GM23248 (cell line): ENCODE measurements around the gene RNF8. TPM values are rescaled to one million over a fixed set of nuclear protein-coding genes. Genes with fewer than 3 reads are reported as not detected.

ENCODE experiments used
- DNase-seq: peaks from one replicate; pipeline ENCODE4 v3.0.0-alpha.2; 2015
- H2AFZ ChIP-seq: fragments of 200-600 bp; sonication (generic); 2 replicates; pipeline ENCODE4 v1.6.1; 2016; ENCODE audit warnings: antibody characterized with exemption
- H3F3A ChIP-seq: fragments of 200-600 bp; sonication (generic); 2 replicates; pipeline ENCODE4 v1.6.1; 2016; ENCODE audit warnings: mild to moderate bottlenecking, antibody characterized with exemption, mixed run types; ENCODE audit not compliant: insufficient read depth
- H3K27ac ChIP-seq: fragments of 200-600 bp; sonication (generic); 2 replicates; pipeline ENCODE4 v1.5.1; 2016; ENCODE audit warnings: mild to moderate bottlenecking
- H3K27me3 ChIP-seq: fragments of 200-600 bp; sonication (generic); replicated peaks from 2 replicates; pipeline ENCODE4 v1.6.1; 2016; ENCODE audit warnings: mild to moderate bottlenecking; ENCODE audit not compliant: insufficient read depth
- H3K36me3 ChIP-seq: fragments of 200-600 bp; sonication (generic); 2 replicates; pipeline ENCODE4 v1.6.1; 2016; ENCODE audit warnings: low read depth, mild to moderate bottlenecking
- H3K4me1 ChIP-seq: fragments of 200-600 bp; sonication (generic); 2 replicates; pipeline ENCODE4 v1.6.1; 2016; ENCODE audit warnings: mild to moderate bottlenecking; ENCODE audit not compliant: insufficient read depth
- H3K4me2 ChIP-seq: fragments of 200-600 bp; sonication (generic); one replicate; pipeline ENCODE4 v1.6.1; 2016; ENCODE audit warnings: mild to moderate bottlenecking; ENCODE audit not compliant: unreplicated experiment
- H3K4me3 ChIP-seq: fragments of 200-600 bp; sonication (generic); 2 replicates; pipeline ENCODE4 v1.5.1; 2016; ENCODE audit warnings: mild to moderate bottlenecking
- H3K79me2 ChIP-seq: fragments of 200-600 bp; sonication (generic); 2 replicates; pipeline ENCODE4 v1.6.1; 2016; ENCODE audit warnings: mild to moderate bottlenecking; ENCODE audit not compliant: insufficient read depth
- H3K9ac ChIP-seq: fragments of 200-600 bp; sonication (generic); 2 replicates; pipeline ENCODE4 v1.6.1; 2016; ENCODE audit warnings: mild to moderate bottlenecking
- H3K9me2 ChIP-seq: fragments of 200-600 bp; sonication (generic); 2 replicates; pipeline ENCODE4 v1.6.1; 2016; ENCODE audit warnings: mixed run types, mild to moderate bottlenecking, moderate library complexity; ENCODE audit not compliant: insufficient read depth
- H3K9me3 ChIP-seq: fragments of 200-600 bp; sonication (generic); one replicate; pipeline ENCODE4 v1.6.1; 2017; ENCODE audit warnings: low read depth
- H4K20me1 ChIP-seq: fragments of 200-600 bp; sonication (generic); 2 replicates; pipeline ENCODE4 v1.6.0; 2016; ENCODE audit not compliant: insufficient read depth
- EZH2 ChIP-seq: fragments of 200-600 bp; sonication (generic); IDR thresholded peaks from 2 replicates; pipeline ENCODE4 v1.6.1; 2018; ENCODE audit warnings: antibody characterized with exemption, mild to moderate bottlenecking; ENCODE audit not compliant: insufficient read depth, poor library complexity, severe bottlenecking
- EZH2phosphoT487 ChIP-seq: fragments of 200-600 bp; sonication (generic); IDR thresholded peaks from 2 replicates; pipeline ENCODE4 v1.6.1; 2018; ENCODE audit warnings: antibody characterized with exemption, moderate library complexity, mild to moderate bottlenecking, low read depth; ENCODE audit not compliant: insufficient read depth
- WGBS, 2 experiments: methylation state at CpG; one replicate each; pipeline ENCODE4 v1.1.6; 2015 to 2017; ENCODE audit warnings: low lambda C conversion rate in 2 of 2, low coverage in 1 of 2; ENCODE audit errors: missing lambda C conversion rate in 2 of 2; 5-methylcytosine and 5-hydroxymethylcytosine counted together
- in situ Hi-C: fragments of 300-500 bp; cut with MboI; formaldehyde crosslinking; loops from 2 replicates; pipeline ENCODE4 v1.15.0; 2020
- polyA plus RNA-seq: library from polyadenylated mRNA; unstranded; fragments of >200 nt; fragmentation: Nextera tagmentation; extraction: Ambion mirVana; gene quantifications from 2 replicates; pipeline ENCODE4 v1.2.1, GENCODE V29; 2016
- total RNA-seq: library from RNA; depleted of rRNA; stranded (reverse); fragments of >200 nt; shearing (Covaris generic); gene quantifications from 2 replicates; pipeline ENCODE4 v1.2.3, GENCODE V29; 2014

The RNF8 gene
- total and polyA plus RNA-seq, 2 experiments from 2014 or later: 19.3 to 34.2 TPM

- Histone ChIP-seq H3K9me2 (no peaks in the 10 kb centered on the region), H3K27ac (peak overlapping the region; percentile 81), H3K4me3 (peak overlapping the region; percentile 96), H3K9me3 (no peaks in the 10 kb centered on the region), H3K4me2 (peak overlapping the region; percentile 95), H4K20me1 (no peaks in the 10 kb centered on the region), H3K4me1 (0 out of 2 replicates have a peak, but pooled peaks cover 11% of the 10 kb centered on the region), H3K9ac (peak overlapping the region; percentile 97), H2AFZ (peak overlapping the region; percentile 100), H3F3A (no peaks in the 10 kb centered on the region), H3K79me2 (peaks cover 55% of the 10 kb centered on the region), H3K27me3 (no peaks in the 10 kb centered on the region), H3K36me3 (0 out of 2 replicates have a peak, but pooled peaks cover 12% of the 10 kb centered on the region)
- in situ Hi-C loops: no loop called here
- peak; percentile 58 for DNase-seq
- 4 to 5% methylated on average over 13 of the region's 13 CpGs for WGBS, 2 experiments
- TF ChIP-seq EZH2phosphoT487: no peak
- no peak for TF ChIP-seq EZH2
Observed at GRCh38 chr6:37433657-37434271, 80.0 kb downstream of the RNF8 start.

- Histone ChIP-seq H3K4me1 (0 out of 2 replicates have a peak, but pooled peaks cover 11% of the 10 kb centered on the region), H2AFZ (no peak overlapping the region), H3K9me2 (no peaks in the 10 kb centered on the region), H3K27me3 (no peaks in the 10 kb centered on the region), H3K36me3 (0 out of 2 replicates have a peak, but pooled peaks cover 20% of the 10 kb centered on the region), H3K79me2 (peaks cover 71% of the 10 kb centered on the region), H3K4me2 (no peak overlapping the region), H4K20me1 (no peaks in the 10 kb centered on the region), H3K27ac (no peak overlapping the region), H3K4me3 (no peak overlapping the region), H3F3A (no peaks in the 10 kb centered on the region), H3K9ac (no peak overlapping the region), H3K9me3 (no peaks in the 10 kb centered on the region)
- in situ Hi-C loops: no loop called here
- TF ChIP-seq EZH2phosphoT487: no peak
- TF ChIP-seq EZH2: no peak
- WGBS, 2 experiments: 72% methylated on average over 4 of the region's 4 CpGs
- DNase-seq: no peak
Observed at GRCh38 chr6:37435373-37435772, 81.6 kb downstream of the RNF8 start.

GRCh38 chr6:37435816-37436215 lies 82.0 kb downstream of the RNF8 start:
- no peaks in the 10 kb centered on the region for H4K20me1 ChIP-seq
- H3K9me3 ChIP-seq: no peaks in the 10 kb centered on the region
- no peaks in the 10 kb centered on the region for H3K27me3 ChIP-seq
- no peak overlapping the region for H3K9ac ChIP-seq
- H3K4me3 ChIP-seq: no peak overlapping the region
- H3K4me2 ChIP-seq: no peak overlapping the region
- H3K36me3 ChIP-seq: 0 out of 2 replicates have a peak, but pooled peaks cover 20% of the 10 kb centered on the region
- H3K79me2 ChIP-seq: peaks cover 74% of the 10 kb centered on the region
- no peaks in the 10 kb centered on the region for H3F3A ChIP-seq
- 0 out of 2 replicates have a peak, but pooled peaks cover 11% of the 10 kb centered on the region for H3K4me1 ChIP-seq
- peak; percentile 24 for DNase-seq
- no peak overlapping the region for H2AFZ ChIP-seq
- no peaks in the 10 kb centered on the region for H3K9me2 ChIP-seq
- TF ChIP-seq EZH2phosphoT487 (no peak), EZH2 (no peak)
- no peak overlapping the region for H3K27ac ChIP-seq
- in situ Hi-C loops: no loop called here
- WGBS, 2 experiments: 96 to 98% methylated on average over 5 of the region's 5 CpGs

GRCh38 chr6:37438930-37439329 lies 85.1 kb downstream of the RNF8 start:
- Histone ChIP-seq H4K20me1 (no peaks in the 10 kb centered on the region), H3K9ac (no peak overlapping the region), H3K4me1 (0 out of 2 replicates have a peak, but pooled peaks cover 6% of the 10 kb centered on the region), H3K27ac (no peak overlapping the region), H3F3A (no peaks in the 10 kb centered on the region), H3K4me2 (no peak overlapping the region), H3K9me3 (no peaks in the 10 kb centered on the region), H3K36me3 (peaks cover 23% of the 10 kb centered on the region; the same call in 1 of the 2 replicates), H2AFZ (no peak overlapping the region), H3K79me2 (peaks cover 81% of the 10 kb centered on the region), H3K9me2 (no peaks in the 10 kb centered on the region), H3K4me3 (no peak overlapping the region), H3K27me3 (no peaks in the 10 kb centered on the region)
- in situ Hi-C loops: no loop called here
- TF ChIP-seq EZH2 (no peak), EZH2phosphoT487 (no peak)
- 95 to 98% methylated on average over 1 of the region's 1 CpG for WGBS, 2 experiments
- DNase-seq: no peak
